ENCODE data around the gene SLC51B.
"Not testable (repeated sequence)": the region's sequence is repeated elsewhere in the genome, so short reads cannot be mapped to it uniquely, and the experiment has no call there.

SLC51B gene

DNA sequence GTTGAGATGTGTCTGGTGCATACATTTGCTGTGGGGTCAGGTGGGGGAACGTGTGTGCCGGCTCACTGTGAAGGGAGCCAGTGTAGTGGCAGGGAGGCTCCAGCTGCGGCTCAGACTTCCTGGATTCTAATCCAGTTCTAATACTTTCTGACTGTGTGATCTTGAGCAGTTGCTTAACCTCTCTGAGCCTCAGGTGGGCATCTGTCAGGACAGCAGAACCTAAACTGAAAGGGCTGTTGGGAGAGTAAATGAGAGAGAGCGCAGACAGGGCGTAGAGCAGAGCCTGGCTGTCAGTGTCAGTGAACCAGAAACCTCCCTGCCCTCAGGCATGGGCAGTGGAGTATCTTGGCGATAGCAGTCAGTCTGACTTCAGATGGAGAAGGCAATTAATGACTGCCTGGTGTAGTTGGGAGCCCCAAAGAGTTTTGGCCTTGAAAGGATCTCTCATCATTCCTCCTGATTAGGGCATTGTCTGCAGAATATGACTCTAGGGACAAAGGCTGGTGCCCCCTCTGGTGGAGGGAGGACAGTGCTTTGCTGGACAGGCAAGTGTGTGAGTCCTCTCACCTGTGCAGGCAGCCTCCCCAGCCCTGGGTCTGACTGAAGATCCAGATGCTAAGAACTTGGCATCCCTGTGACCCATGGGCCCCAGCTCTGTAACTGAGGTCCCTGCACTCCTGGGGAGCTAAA, 40.9 kb downstream of the SLC51B start:
- no peak for DNase-seq

DNA sequence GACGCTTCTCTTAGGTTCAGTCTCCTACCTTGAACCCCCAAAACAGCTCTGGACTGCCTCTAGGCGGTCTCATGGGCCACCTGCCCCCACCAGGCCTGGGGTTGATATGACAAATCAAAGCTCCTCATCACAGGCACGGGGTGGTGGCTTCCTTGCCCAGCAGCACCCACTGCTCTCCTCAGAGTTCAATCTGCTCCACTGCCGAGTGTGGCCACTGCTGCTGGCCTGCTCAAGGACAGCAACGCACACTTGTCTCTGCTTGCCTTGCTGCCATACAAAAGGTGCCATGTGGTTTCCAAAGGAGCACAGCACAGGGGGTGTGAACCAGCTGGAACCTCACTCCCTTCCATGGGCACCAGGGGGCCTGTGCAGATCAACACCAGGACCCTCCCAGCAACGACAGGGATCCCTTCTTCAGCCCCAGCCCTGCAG, 41.5 kb downstream of the SLC51B start:
- no peak for DNase-seq

DNA sequence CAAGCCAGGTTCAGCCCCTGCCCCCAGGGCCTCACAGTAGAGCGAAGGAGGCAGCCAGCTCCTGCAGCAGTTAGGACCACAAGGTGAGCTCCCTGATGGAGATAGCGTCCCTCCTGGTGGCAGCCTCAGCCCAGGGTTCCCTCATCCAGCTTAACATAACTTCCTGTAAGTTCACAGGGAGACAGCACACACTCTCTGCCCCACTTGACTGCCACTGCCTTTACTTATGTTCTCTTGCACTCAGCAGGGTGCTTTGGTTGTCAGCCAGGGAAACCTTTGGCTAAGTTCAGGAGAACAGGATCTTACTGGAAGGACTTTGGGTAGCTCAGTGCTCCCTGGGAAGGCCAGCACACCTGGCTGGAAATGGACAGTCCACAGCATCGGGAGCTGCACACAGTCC, 42.2 kb downstream of the SLC51B start:
- DNase-seq, result no peak

DNA sequence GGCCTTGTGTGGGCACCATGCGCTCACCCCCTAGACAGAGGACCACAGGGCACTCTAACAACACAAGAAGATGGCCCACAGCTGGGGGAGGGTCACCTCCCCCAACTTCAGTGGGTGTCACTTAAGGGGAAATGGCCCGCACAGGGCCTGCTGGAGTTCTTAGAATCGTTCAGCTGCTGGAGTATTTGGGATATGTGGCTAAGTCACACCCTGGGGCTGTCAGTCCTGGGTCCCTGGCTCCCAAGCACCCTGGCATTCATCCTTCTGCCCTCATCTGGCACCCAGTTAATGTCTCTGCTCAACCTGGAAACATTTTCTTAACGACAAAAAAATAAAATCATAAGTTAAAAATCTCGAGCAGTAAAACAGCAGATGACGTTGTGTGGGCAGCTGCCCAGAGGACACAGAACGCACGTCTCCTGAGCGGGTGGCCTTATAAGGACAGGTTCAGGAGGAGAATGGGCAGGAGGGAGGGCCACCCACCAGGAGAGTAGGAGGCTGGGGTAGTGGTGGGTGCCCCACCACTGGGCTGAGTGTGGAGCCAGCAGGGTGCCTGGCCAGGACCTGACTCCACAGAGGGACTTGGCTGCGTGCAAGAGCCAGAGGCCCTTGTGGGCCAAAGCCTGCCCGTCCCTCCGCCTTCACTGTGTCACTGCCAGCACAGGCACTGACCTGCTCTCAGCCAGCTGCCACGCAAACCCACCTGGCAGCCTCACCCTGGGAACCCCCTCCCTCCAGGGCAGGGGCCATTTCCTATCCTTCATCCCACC, 42.9 kb downstream of the SLC51B start:
- DNase-seq, result no peak

DNA sequence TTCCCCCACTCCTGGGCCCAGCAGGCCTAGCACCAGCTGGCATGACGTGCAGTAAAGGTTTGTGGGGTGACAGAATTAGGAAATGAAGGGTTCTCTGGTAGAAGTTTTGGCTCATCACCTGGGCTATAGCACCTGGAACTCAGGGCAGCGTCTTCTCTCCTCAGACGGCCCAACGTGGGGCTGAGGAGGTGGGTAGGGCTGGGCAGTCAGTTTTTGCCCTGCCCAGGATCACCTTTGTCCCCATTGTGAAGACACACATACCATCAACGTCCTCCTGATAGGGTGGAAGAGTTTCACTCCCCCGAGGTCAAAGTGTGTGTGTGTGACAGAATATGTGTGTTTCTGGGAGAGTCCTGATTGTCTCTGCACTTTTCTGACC, 43.4 kb downstream of the SLC51B start:
- no peak for DNase-seq

DNA sequence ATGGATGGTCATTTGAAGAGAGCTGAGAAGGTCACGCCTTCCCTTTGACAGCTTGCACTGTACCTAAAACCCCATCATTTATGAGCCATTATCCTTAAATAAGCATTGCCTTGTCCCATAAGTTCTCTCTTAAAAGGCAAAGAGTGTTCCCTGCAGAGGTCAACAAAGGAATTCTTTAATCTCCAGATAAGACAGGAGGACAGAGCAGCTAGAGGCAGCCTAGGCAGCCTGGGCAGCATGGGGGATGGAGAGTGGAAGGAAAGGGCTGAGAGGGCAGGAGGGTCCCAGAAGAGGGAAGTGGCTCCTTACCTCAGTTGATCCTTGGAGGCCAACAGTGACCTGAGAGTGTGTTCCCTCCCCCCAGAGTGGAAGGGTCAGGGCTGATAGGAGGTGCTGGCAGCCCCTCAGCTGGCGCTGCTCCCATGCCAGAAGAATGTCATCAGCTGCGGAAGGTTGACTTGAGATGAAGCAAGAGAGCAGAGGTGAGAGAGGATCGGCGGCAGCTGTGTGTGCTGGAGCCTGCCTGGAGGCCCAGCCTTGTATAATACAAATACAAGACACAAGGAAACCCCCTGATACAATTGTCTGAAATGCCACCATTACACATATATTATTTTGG, 44.1 kb downstream of the SLC51B start:
- no peak for DNase-seq

DNA sequence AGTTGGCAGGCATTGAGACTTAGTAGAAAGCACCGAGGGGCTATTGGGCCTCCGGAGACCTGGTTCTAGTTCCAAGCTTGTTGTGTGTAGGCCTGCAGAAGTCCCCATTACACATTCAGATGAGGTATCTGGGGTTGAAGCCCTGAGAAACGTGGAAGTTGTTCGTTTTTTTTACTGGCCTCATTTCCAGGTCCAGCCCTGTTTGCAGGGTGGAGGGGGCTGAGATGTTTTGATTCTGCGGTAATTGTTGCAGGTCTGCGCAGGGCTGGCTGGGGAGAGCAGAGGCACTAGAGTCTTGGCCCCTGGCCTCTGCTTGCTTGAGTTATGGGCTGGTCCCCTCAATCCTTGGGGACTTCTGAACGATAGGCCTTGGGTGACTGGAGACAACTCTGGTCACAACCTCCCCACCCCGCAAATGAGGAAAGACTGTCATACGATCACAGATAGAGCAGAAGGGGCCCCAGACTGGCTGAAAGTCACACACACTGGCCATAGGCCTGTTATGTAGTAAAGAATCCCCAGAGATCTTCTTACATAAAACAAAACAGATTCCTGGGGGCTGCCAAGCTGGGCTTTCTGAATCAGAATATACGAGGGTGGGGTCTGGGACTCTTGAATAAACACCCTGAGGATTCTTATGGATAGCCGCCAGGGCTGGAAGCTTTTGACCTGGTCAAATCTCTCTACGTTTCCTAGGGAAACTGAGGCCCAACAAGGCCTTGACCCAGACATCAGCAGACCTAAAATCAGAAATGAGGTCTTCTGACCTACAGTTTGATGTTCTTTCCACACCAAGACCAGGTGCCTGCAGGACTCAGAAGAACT, 47.0 kb downstream of the SLC51B start:
- no peak for DNase-seq

DNA sequence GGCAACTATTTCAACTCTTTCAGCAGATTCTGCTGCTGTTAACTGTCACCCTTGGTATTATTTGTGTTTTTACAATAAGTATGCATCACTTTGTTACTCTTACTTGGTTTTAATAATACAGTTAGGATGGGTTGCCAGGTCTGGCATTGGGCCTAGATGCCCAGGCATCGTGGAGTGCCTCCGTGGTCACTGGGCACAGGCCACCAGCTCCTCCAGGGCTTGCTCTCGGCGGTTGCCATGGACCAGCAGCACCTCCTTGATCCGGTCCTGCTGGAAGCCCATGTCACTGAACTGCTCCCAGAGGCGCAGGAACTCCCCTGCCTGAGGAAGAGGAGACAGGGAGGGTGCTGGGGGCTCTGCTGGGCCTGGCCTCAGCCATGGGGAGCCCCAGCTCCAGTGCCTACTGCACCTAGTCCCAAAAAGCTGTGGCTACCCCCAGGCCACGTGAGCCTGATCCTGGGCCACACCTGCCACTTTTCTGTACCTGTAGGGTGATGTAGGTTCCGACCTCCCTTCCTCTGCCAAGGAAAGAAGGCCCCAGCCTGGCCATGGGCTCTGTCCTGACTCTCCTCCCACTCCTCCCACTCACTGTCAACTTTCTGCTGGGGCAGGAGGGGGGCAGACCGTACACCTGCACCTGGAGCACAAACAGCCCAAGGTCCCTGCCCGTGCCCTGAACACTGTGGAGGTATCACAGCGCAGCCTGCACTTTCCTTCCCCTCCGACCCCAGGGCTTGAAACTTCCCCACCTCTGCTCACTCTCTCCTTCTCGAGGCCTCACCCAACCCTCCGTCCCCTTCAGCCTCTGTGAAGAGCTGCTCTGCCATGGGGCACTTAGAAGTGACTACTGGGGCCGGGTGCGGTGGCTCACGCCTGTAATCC, 48.0 kb downstream of the SLC51B start:
- DNase-seq, result no peak

DNA sequence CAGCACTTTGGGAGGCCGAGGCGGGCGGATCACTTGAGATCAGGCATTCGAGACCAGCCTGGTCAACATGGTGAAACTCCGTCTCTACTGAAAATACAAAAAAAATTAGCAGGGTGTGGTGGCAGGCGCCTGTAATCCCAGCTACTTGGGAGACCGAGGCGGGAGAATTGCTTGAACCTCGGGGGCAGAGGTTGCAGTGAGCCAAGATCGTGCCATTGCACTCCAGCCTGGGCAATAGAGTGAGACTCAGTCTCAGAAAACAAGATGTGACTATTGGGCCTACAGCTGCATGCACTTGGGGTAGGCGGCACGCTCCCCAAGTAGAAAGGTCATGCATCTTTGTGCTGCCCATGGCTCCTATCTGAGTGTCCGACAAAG, 48.6 kb downstream of the SLC51B start:
- not testable (repeated sequence) for DNase-seq

DNA sequence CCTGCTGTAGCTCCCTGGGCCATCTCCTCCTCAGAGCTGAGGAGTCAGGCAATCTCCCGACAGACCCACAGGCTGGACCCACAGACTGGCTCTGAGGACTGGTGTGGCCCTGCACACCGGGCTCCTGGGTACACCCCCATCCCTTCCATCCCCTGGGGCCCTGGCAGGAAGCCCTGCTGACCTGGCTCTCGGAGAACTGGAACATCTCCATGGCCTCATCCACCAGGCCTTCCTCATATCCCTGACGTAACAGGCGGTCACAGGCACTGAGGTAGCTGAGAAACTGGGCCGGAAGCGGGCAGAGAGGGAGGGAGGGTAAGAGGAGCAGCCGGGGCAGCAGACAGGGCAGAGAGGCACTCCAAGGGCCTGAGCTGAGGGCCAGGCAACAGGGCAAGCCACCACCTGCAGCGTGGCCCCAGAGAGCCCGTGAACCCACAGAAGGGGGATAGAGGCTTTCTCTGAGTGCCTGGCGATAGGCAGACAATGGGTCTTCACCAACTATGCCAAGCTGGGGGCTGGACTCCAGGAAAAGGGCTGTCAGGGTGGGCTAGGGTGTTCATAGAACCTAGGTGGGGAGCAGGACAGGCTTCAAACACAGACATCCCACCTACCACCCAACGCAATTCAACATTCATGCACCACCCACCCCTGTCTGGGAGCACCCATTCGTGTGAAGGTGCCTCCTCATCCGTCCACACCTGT, 49.3 kb downstream of the SLC51B start:
- no peak for DNase-seq

DNA sequence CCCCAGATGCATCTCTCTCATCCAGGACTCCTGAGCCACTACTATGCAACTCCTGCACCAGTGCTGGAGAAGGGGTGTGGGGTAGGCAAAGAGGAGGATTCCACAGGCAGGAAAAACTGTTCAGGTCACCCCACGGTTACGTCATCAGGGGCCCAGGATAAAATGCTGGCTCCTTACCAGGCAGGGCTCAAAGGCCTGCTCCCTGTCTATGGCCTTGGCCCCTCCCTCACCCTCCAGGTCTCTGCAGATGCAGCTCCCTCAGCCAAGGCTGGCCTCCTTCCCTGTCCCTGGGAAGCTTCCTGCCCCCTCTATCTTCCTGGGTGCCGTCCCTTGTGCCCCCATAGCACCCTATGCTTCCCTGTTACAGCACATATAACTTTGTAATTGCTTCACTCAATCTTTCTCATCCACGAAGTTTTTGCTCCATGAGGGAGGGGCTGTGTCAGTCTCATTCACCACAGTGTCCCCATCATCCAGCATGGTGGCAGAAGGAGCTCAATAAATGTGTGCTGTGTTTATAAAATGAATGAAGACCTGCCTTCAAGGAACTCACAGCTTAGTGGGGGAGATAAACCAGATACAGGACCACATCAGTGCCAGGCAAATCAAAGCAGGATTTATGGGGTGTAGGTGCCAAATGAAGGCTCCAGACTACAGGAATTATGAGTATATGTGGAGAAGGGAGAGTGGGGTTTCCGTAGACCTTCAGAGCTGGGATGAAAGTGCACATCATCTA, 50.0 kb downstream of the SLC51B start:
- no peak for DNase-seq

DNA sequence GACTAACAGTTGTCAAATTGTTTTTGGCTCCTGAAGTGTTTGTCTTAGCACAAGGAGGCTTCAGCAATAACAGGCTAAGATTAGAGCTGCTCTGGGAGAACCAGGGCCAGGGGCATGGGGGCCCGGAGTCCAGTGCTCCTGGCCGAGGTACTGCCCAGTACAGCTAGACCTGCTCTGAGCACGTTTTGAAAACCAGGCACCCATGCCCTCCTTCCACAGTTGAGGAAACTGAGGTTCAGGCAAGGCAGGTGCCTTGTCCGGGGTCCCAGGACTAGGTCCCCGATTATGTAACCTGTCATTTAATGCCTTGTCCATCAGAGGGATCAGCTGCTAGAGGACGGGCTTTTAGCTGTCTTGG, 50.5 kb downstream of the SLC51B start:
- DNase-seq, result no peak

DNA sequence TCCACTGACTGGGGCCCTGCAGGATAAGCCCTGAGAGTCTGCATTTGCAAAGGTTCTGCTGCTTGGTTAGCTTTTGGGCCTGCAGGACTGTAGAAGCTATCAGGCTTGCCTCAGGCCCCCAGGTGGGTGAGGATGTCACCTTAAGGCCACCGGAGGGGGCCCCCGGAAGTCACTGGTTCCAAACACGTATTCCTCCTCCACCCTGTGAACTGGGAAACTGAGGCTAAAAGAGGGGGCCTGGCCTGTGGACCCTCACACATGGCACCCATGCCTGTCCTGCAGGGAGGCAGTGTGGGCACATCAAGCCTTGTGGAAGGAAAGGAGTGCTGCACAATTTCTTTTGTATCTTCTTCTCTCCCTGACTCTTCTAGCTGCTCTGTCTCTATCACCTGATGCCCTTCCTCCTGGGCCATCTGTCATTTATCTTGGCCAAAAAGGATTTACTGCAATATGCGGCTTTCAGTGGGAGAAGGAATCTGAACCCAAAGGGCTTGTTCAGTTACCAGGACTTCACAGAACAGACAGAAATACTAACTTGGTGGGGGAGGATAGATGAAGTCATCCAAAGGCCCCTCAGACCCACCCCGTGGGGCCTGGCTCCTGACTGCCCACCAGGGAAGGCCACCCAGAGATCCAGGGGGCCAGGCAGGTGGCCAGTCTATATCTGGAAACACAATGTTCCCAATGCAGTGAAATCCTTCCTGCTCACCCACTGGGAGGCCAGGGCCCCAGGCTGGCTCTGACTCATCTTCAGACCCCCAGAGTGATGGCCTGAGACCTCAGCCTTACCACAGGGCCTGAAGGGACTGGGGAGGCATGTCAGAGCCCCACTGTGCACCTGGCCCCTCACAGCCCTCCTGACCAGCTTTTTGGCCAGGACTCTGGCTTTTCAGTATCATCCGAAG, 51.5 kb downstream of the SLC51B start:
- no peak for DNase-seq

DNA sequence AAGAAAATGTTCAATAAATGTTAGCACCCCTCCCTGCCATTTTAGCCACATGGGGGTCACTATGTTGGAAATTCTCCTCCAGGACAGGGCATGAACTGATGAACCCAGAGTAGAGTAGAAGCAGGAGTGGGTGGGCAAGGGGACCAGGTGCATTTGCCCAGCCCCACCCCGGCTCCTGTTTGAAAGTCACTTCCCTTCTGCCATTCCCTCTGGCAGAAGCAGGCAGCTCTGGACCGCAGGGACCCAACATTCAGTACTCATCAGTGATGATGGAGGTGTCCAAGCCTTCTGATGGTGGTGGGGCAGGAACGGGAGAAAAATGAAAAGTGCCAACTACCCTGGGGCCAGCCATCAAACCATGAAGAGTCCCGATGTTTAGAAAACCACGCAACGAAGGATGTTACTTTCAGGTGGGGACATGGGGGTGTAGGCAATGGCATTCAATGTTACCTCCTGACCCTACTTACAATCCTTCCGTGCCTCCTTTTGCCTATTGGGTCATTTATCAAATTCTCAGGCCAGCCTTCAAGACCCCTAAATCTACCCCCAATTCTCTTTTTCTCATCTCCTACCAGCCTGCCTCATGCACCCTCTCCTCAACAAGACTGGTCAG, 52.6 kb downstream of the SLC51B start:
- no peak for DNase-seq

DNA sequence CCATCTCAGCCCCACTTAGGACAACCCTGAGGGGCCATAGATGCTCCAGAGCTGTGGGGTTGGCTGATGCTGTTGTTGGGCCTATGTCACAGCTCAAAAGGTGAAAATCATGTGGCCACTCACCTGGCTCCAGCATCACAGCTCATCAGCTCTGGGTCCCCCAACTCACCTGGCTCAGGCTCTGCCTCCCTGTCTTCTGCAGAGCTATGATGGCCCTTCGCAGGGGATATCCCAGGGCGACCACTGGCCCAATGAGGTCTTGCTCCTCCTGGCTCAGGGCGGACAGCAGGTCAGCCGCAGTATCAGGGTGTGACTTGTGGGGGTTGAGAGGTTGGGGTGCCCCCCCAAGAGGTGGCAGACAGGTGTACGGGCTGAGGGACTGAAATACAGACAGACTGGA, 54.1 kb downstream of the SLC51B start:
- no peak for DNase-seq

DNA sequence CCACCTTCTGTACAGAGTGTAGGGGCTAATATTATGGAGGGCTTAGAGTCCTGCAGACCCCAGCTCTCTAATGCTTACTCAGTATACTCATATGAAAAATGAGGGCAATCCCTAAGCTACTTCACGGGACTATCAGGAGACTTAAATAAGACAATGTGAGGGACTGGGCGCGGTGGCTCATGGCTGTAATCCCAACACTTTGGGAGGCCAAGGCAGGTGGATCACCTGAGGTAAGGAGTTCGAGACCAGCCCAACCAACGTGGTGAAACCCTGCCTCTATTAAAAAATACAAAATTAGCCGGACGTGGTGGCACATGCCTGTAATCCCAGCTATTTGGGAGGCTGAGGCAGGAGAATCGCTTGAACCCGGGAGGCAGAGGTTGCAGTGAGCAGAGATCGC, 54.6 kb downstream of the SLC51B start:
- DNase-seq, result not testable (repeated sequence)

DNA sequence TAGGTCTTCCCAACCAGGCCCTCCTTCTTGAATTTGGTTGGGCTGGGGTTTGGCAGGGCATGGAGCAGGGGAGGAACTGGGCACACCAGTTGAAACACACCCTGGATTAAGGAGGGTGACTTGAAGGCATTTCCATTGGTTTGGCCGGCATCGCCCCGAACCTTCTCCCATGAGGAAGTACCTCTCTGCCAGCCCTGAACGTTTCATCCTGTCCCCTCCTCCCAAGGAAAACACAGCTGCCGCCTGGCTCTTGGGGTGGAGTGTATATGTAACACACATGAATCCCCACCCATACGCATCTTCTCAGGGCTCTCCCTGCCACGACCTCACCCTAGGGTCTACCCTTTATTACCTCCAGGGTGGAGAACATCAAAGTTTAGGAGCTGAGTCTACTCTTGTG, 55.3 kb downstream of the SLC51B start:
- no peak for DNase-seq

DNA sequence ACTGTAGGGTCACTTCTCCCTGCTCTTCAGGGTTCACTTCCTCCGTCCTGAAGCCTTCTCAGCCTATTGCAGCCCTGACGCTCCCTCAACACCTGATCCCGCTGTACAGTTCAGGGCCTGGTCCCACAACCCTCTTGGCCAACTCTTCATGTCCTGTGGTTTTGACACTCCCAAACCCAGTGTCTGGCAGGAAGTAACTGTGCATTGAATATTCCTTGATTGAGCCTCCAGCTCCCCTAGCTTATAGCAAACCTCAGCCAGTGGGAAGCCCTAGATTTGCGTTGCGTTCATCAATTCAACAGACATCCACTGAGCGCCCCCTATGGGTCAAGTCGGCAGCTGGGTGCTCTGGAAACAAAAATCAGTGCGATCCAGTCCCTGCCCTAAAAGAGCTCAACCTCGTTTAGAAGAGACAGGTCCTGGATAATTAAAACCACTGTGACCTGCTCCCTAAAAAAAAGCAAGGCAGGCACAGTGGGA, 56.3 kb downstream of the SLC51B start:
- peak; percentile 60 for DNase-seq

Measured in activated naive CD4-positive, alpha-beta T cell treated with anti-CD3 and anti-CD28 coated beads, Interleukin-2, amount 50 U/mL, for 16 hours (primary cell).